Mesodermal cell (in vitro differentiated cells): ENCODE measurements around the gene SYP.

ENCODE experiments used
- H3K27ac ChIP-seq: 2 replicates; pipeline ENCODE4 v1.7.0; 2013; ENCODE audit warnings: mild to moderate bottlenecking, low read depth, low read length, moderate library complexity; ENCODE audit not compliant: severe bottlenecking
- H3K36me3 ChIP-seq: 2 replicates; pipeline ENCODE4 v1.7.1; 2013; ENCODE audit warnings: mild to moderate bottlenecking, low read length, moderate library complexity; ENCODE audit not compliant: control insufficient read depth, insufficient read depth
- H3K4me1 ChIP-seq: one replicate; pipeline ENCODE4 v1.7.1; 2013; ENCODE audit warnings: mild to moderate bottlenecking, low read length; ENCODE audit not compliant: insufficient read depth, control insufficient read depth, poor library complexity, severe bottlenecking
- H3K4me3 ChIP-seq: 2 replicates; pipeline ENCODE4 v1.7.0; 2013; ENCODE audit warnings: low read length, control low read depth, mild to moderate bottlenecking; ENCODE audit not compliant: insufficient read depth, poor library complexity, severe bottlenecking; ENCODE audit errors: extremely low read depth
- H3K9me3 ChIP-seq: 2 replicates; pipeline ENCODE4 v1.7.1; 2013; ENCODE audit warnings: mild to moderate bottlenecking, low read length, moderate library complexity; ENCODE audit not compliant: control insufficient read depth
- WGBS, 2 experiments: methylation state at CpG; one replicate each; pipeline ENCODE4 v1.1.5; 2013; ENCODE audit warnings: missing lambda C conversion rate in 2 of 2; ENCODE audit not compliant: insufficient coverage in 2 of 2; 5-methylcytosine and 5-hydroxymethylcytosine counted together

The SYP gene

GRCh38 chrX:49190821-49191573 is 9.0 kb downstream of the SYP start:
- Histone ChIP-seq H3K36me3 (no peaks in the 10 kb centered on the region), H3K27ac (peak overlapping the region; percentile 73), H3K4me3 (peak overlapping the region; percentile 62), H3K9me3 (no peaks in the 10 kb centered on the region), H3K4me1 (no peaks in the 10 kb centered on the region)
- WGBS, 2 experiments = 0% methylated on average over 15 to 16 of the region's 32 CpGs

- Histone ChIP-seq H3K4me3 (no peak overlapping the region), H3K36me3 (no peaks in the 10 kb centered on the region), H3K27ac (no peak overlapping the region), H3K9me3 (no peaks in the 10 kb centered on the region), H3K4me1 (no peaks in the 10 kb centered on the region)
- 94 to 96% methylated on average over 4 to 5 of the region's 6 CpGs for WGBS, 2 experiments
Measured at GRCh38 chrX:49189606-49190005, 10.4 kb downstream of the SYP start.

DNA sequence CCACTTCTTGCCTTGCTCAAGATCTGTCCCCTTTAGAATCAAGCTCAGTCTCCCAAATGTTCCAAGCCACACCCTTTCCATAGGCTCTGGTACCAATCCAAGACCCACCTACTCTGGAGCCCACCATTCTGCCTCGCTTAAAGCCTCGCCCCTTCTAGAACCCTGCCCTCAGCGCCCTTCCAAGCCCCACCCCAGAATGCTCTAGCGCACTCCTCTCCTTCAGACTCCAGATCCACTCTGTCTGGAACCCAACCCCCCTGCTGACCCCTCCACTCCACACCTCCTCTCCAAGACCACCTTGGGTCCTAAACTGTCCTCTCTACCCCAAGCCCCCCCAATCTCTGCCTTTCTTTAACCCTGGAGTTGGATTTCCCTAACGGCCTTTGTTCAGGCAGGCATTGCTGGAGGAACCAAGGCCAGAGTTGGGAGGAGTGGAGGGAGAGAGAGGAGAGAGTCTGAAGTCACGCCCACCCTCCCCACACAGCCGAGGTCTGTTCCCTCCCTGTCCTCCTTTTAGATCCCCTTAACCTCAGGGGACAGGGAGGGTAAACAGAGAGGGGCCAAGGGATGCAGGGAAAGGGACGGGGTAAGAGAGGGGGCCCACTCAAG is 11.4 kb downstream of the SYP start:
- H3K36me3 ChIP-seq = no peaks in the 10 kb centered on the region
- 86% methylated on average over 1 of the region's 8 CpGs; no CpG with 5 or more reads in 1 of the 2 experiments for WGBS, 2 experiments

DNA sequence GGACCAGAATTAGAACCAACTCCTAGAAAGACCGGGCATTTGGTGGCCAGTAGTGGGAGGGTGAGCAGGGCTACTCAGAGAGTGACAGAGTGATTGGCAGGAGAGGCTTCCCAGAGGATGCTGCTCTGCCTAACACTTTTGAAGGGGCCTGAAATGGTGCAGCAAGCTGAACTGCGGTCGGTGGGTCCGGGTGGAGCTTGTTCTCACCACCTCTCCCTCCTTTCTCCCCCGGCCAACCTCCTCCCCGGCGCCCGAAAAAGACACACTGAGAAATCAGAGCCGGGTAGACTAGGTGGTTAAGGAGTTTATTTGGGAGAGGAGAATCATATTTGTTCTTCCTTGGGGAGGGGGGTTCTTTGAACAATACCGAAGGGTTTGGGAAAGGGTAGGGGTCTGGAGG is 12.5 kb downstream of the SYP start:
- H3K4me1 ChIP-seq = peaks cover 5% of the 10 kb centered on the region
- peaks cover 5% of the 10 kb centered on the region for H3K36me3 ChIP-seq
- H3K4me3 ChIP-seq = no peak overlapping the region
- no peaks in the 10 kb centered on the region for H3K9me3 ChIP-seq
- 25 to 60% methylated on average over 1 of the region's 10 CpGs for WGBS, 2 experiments
- H3K27ac ChIP-seq = no peak overlapping the region

More for the DNA sequence above, 11.4 kb downstream of the SYP start:
- Histone ChIP-seq H3K4me3 (no peak overlapping the region), H3K27ac (no peak overlapping the region), H3K9me3 (no peaks in the 10 kb centered on the region), H3K4me1 (peaks cover 5% of the 10 kb centered on the region)

DNA sequence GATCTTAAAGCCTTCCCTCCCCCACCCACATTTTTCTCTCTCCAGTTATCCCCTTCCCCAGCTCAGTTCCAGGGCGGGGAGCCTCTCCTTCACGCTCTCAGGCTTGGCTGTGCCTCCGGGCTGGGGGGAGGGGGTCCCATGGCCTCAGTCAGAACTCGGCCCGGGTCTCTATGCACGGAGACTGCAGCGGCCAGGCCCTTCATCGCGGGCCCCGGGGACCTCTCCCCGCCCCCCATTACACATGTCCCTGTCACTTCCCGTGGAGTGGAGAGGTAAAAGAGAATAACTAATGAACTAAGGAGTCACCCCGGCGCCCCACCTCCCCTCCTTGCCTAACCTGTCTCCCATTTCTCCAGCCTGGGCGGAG is 13.0 kb downstream of the SYP start:
- Histone ChIP-seq H3K4me1 (peaks cover 5% of the 10 kb centered on the region), H3K27ac (peak overlapping the region; percentile 10), H3K4me3 (no peak overlapping the region), H3K9me3 (no peaks in the 10 kb centered on the region), H3K36me3 (peaks cover 5% of the 10 kb centered on the region)
- WGBS, 2 experiments = no CpG with 5 or more reads among the region's 15 CpGs

DNA sequence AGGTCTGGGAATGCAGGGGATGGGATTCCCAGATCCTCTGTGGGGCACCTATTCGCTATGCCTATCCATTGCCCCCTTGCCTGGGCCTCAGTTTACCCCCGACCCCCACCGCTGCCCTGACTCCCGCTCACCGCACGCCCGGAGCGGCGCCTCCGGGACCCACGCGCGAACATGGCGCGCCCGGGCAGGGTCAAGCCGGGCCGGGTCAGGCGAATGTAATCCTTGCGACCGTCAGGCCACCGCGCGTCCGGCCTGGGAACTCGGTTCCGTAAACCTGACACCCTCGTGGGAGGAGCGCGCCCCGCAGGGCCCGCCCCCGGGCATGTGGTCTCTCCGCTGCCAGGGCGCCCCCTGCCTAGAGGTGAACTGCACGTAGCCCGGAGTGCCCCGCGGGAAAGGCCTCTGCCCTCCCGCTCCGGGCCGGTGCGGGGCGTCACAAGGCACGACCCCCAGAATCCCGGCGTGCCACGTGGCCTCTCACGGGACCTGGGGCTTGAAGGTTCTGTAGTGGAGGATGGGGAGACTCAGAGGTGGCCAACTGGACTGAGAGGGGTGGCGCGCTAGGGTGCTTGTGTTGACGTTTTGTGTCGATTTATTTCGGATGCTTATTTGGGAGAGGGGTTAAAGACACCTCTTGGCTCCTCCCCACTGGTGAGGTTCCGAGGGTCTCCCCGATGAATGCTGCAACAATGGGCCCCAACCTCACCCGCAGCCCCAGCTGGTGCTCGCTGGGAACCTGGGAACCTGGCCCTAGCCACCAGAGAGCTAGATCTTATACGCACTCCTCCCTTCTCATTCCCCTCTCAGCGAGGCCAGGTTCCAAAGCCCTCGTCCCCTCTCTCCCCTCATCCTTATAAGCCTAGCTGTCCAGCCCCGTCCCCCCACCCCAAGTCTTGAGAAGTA is 13.6 kb downstream of the SYP start, which contains the start of gene PRICKLE3:
Gene PRICKLE3, minus strand, starts transcription at position 249 of the 903 bp plus-strand sequence. Its CDS starts 76 bp downstream, at position 173.
- Histone ChIP-seq H3K27ac (peak within 1 kb of the TSS; percentile 29), H3K4me1 (peaks cover 5% of the 10 kb centered on the region), H3K36me3 (peaks cover 5% of the 10 kb centered on the region), H3K4me3 (peak within 1 kb of the TSS; percentile 52), H3K9me3 (no peaks in the 10 kb centered on the region)
- 1 to 5% methylated on average over 16 to 30 of the region's 62 CpGs for WGBS, 2 experiments

DNA sequence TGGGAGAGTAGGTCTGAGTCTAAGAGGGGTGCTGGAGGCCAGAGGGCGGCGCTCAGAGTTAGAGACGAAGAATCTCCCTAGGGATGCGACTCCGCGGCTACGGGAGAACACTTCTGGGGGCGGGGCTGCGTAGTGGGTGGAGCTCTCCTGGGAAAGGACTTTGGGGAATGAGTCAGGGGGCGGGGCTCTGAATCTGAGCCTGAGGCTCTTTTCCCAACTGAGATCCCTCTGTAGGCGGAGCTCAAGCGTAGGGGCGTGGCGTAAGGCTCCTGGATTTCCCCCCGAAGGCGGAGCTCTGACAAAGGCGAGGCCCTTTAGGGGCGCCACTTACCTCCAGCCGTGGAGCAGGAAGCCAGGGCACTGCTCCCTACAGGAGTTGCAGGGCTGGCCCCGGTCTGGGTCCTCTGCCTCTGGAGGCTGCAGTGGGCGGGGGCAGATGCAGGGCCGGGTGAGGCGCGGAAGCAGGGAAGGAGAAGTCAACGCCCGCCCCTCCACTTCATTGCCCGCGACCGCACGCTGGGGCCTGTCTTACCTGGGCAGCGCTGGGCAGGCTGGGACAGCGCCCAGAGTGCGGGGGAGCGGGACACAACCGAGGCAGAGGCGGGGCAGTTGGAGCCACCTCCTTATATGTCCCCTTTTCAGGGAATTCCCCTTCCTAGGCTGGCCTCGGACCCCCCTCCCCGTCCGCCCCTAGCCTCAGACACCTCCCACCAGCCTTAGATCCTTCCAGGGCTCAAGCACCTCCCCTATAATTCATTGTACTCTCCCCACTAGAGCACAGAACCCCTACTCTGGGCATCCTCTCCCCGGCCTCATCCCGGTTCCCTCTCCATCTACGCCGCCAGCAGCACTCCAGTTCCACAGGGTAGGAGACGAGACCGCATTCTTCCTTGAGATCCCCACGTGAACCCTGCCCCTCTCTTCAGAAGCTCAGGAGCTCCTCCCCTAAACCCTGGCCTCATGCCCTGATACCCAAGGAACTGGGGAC is 15.4 kb downstream of the SYP start:
- H3K36me3 ChIP-seq = peaks cover 9% of the 10 kb centered on the region
- H3K9me3 ChIP-seq = no peaks in the 10 kb centered on the region
- H3K4me3 ChIP-seq = peak overlapping the region; percentile 52
- H3K27ac ChIP-seq = no peak overlapping the region
- 3 to 5% methylated on average over 11 to 18 of the region's 46 CpGs for WGBS, 2 experiments
- H3K4me1 ChIP-seq = peaks cover 5% of the 10 kb centered on the region

- Histone ChIP-seq H3K4me3 (no peak overlapping the region), H3K9me3 (no peaks in the 10 kb centered on the region), H3K36me3 (peaks cover 16% of the 10 kb centered on the region), H3K4me1 (peaks cover 5% of the 10 kb centered on the region), H3K27ac (no peak overlapping the region)
- 93 to 99% methylated on average over 5 to 13 of the region's 18 CpGs for WGBS, 2 experiments
Measured at GRCh38 chrX:49183701-49184281, 16.2 kb downstream of the SYP start.

DNA sequence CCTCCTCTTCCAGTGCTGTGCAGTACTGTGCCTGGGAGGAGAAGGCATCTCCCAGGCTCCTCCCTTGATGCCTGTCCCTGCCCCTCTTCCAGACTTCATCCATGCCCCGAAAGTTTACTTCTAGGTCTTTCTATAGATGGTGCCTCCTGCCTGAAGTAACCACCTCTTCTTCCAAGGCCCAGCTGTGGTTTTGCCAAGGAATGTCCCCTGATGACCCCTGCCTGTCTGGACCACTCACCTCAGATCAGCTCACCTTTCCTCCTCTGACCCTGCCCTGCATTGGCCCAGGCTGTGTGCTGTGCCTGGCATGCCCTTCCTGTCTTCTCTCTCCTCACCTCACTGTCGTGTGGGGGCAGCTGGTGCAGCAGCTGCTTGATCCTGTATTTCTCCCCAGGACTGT is 20.6 kb downstream of the SYP start:
- 100% methylated on average over 1 of the region's 2 CpGs; no CpG with 5 or more reads in 1 of the 2 experiments for WGBS, 2 experiments
- Histone ChIP-seq H3K4me1 (peaks cover 5% of the 10 kb centered on the region), H3K9me3 (no peaks in the 10 kb centered on the region), H3K36me3 (peaks cover 31% of the 10 kb centered on the region), H3K4me3 (no peak overlapping the region), H3K27ac (no peak overlapping the region)
